ENCODE measurements around the gene CD79B.

GRCh38 chr17:63939401-63939800, 7.3 kb upstream of the CD79B start:
- TF ChIP-seq GATA3 (IDR thresholded peaks at IDR 0.05; ENCODE audit: low read depth, low read length) (no peak), GATA2 (IDR thresholded peaks at IDR 0.05; ENCODE audit: low read depth, low read length) (no peak)

All from SH-SY5Y (cell line).